GM12878 (cell line): Measurements from ENCODE around the gene DDX5. TPM values are rescaled to one million over a fixed set of nuclear protein-coding genes. Genes with fewer than 3 reads are reported as not detected.

Source experiments
- ATAC-seq: fragments of 200-7000 bp; cut with Tn5 transposase; 3 replicates; pipeline ENCODE4 v1.9.1; 2020; ENCODE audit warnings: mild to moderate bottlenecking, moderate library complexity
- Bru-seq: library from RNA; stranded (reverse); fragments of 400-500 nt; gene quantifications from one replicate; lab custom pipeline; 2021; lab: Mats Ljungman, UMichigan
- BruChase-seq, 2 experiments: library from RNA; stranded (reverse); fragments of 400-500 nt; gene quantifications; one replicate each; lab custom pipeline; 2021; lab: Mats Ljungman, UMichigan
- BruUV-seq: library from RNA; stranded (reverse); fragments of 400-500 nt; replicated peaks from 2 replicates; lab custom pipeline; 2021; lab: Mats Ljungman, UMichigan
- CTCF ChIA-PET: fragments of 300-600 bp; sonication (Branson Sonifier 250); formaldehyde crosslinking; extraction: SDS; loops from one replicate; lab custom pipeline; 2021; ENCODE audit warnings: inconsistent platforms; lab: Yijun Ruan, JAX
- POLR2A ChIA-PET: fragments of 350-600 bp; formaldehyde crosslinking; extraction: SDS; loops from one replicate; lab custom pipeline; 2021; ENCODE audit warnings: inconsistent platforms; lab: Charles Lee
- RAD21 ChIA-PET: fragments of 300-600 bp; sonication (Branson Sonifier 250); formaldehyde crosslinking; loops from one replicate; lab custom pipeline; 2023; ENCODE audit warnings: antibody characterized with exemption; ENCODE audit not compliant: unreplicated experiment; lab: Charles Lee
- SMC1A ChIA-PET: fragments of 300-600 bp; sonication (Branson Sonifier 250); formaldehyde crosslinking; loops from one replicate; lab custom pipeline; 2023; ENCODE audit not compliant: unreplicated experiment, uncharacterized antibody; lab: Charles Lee
- DNase-seq: peaks from one replicate; pipeline ENCODE4 v3.0.0-alpha.2; 2011; ENCODE audit warnings: low read depth, low spot score
- FAIRE-seq: peaks from 3 replicates; lab custom pipeline; 2011; peaks lifted over from hg19 to GRCh38; lab: Jason Lieb, UNC
- H2AFZ ChIP-seq: 2 replicates; pipeline ENCODE4 v1.6.0; 2011; ENCODE audit warnings: low read depth, low read length, control low read depth; ENCODE audit not compliant: control insufficient read depth
- H3K27ac ChIP-seq: 2 replicates; pipeline ENCODE4 v1.5.1; 2011; ENCODE audit warnings: control low read depth; ENCODE audit not compliant: control insufficient read depth, insufficient read depth
- H3K27me3 ChIP-seq, 2 experiments: replicated peaks in 1 of 2; 2 replicates each; pipeline versions ENCODE4 v1.6.0 to v1.6.1; 2011; ENCODE audit warnings: low read length in 1 of 2; ENCODE audit not compliant: control insufficient read depth in 2 of 2, insufficient read depth in 2 of 2
- H3K36me3 ChIP-seq, 2 experiments: 2 replicates each; pipeline ENCODE4 v1.5.1; 2011; ENCODE audit warnings: low read length in 1 of 2; ENCODE audit not compliant: control insufficient read depth in 2 of 2, insufficient read depth in 2 of 2
- H3K4me1 ChIP-seq: 2 replicates; pipeline ENCODE4 v1.6.1; 2011; ENCODE audit warnings: mild to moderate bottlenecking, low read length, moderate library complexity, mixed read lengths; ENCODE audit not compliant: control insufficient read depth, insufficient read depth
- H3K4me2 ChIP-seq: 2 replicates; pipeline ENCODE4 v1.6.0; 2011; ENCODE audit warnings: control low read depth; ENCODE audit not compliant: control insufficient read depth, insufficient read depth
- H3K4me3 ChIP-seq: fragments of 200-600 bp; sonication (generic); 2 replicates; pipeline ENCODE4 v1.5.1; 2016
- H3K79me2 ChIP-seq: 2 replicates; pipeline ENCODE4 v1.6.0; 2011; ENCODE audit warnings: low read length; ENCODE audit not compliant: control insufficient read depth, insufficient read depth
- H3K9ac ChIP-seq: 2 replicates; pipeline ENCODE4 v1.8.0; 2011; ENCODE audit warnings: low read length, control low read depth, mixed read lengths; ENCODE audit not compliant: control insufficient read depth, insufficient read depth
- H3K9me3 ChIP-seq: replicated peaks from 3 replicates; pipeline ENCODE4 v1.5.1; 2011; ENCODE audit warnings: mild to moderate bottlenecking, low read length; ENCODE audit not compliant: control insufficient read depth, insufficient read depth
- H4K20me1 ChIP-seq: 2 replicates; pipeline ENCODE4 v1.6.0; 2011; ENCODE audit not compliant: control insufficient read depth, insufficient read depth
- BACH1 ChIP-seq: fragments of 450-650 bp; IDR thresholded peaks from 2 replicates; pipeline ENCODE4 v1.6.1; 2017; ENCODE audit warnings: mild to moderate bottlenecking, borderline replicate concordance
- BCL11A ChIP-seq: IDR thresholded peaks from 2 replicates; pipeline ENCODE4 v1.6.1; 2011; ENCODE audit warnings: low read depth, low read length
- BRCA1 ChIP-seq: IDR thresholded peaks from 2 replicates; pipeline ENCODE4 v1.6.1; 2011; ENCODE audit warnings: low read depth, low read length, improper control_type of control experiment
- CREB1 ChIP-seq: IDR thresholded peaks from 2 replicates; pipeline ENCODE4 v1.6.1; 2012; ENCODE audit warnings: low read depth, mild to moderate bottlenecking, inconsistent platforms
- DPF2 ChIP-seq: fragments of 450-650 bp; IDR thresholded peaks from 2 replicates; pipeline ENCODE4 v1.6.1; 2017; ENCODE audit warnings: mild to moderate bottlenecking
- FOXK2 ChIP-seq: fragments of 450-650 bp; IDR thresholded peaks from 2 replicates; pipeline ENCODE4 v1.6.1; 2017; ENCODE audit warnings: mild to moderate bottlenecking, moderate library complexity
- GABPA ChIP-seq: IDR thresholded peaks from 2 replicates; pipeline ENCODE4 v1.6.1; 2014; ENCODE audit warnings: antibody characterized with exemption, low read depth, mild to moderate bottlenecking, inconsistent platforms
- HDGF ChIP-seq: fragments of 450-650 bp; IDR thresholded peaks from 2 replicates; pipeline ENCODE4 v1.6.1; 2016; ENCODE audit warnings: antibody characterized with exemption
- KAT2A ChIP-seq: conservative IDR thresholded peaks from 2 replicates; pipeline ENCODE4 v1.6.1; 2011; ENCODE audit warnings: low read depth, low read length; ENCODE audit not compliant: control insufficient read depth
- LARP7 ChIP-seq: fragments of 450-650 bp; IDR thresholded peaks from 2 replicates; pipeline ENCODE4 v1.6.1; 2017; ENCODE audit warnings: mild to moderate bottlenecking
- MTA3 ChIP-seq: IDR thresholded peaks from 2 replicates; pipeline ENCODE4 v1.6.1; 2012; ENCODE audit warnings: low read length, inconsistent platforms, borderline replicate concordance
- NR2C1 ChIP-seq: fragments of 450-650 bp; IDR thresholded peaks from 2 replicates; pipeline ENCODE4 v1.6.1; 2017; ENCODE audit warnings: antibody characterized with exemption, mild to moderate bottlenecking, moderate library complexity
- POLR2AphosphoS2 ChIP-seq: IDR thresholded peaks from 2 replicates; pipeline ENCODE4 v1.6.1; 2011; ENCODE audit warnings: low read depth, mild to moderate bottlenecking, low read length, improper control_type of control experiment, moderate library complexity
- RELA ChIP-seq: fragments of 450-650 bp; IDR thresholded peaks from 2 replicates; pipeline ENCODE4 v1.8.0; 2014; ENCODE audit warnings: borderline replicate concordance; ENCODE audit not compliant: partially characterized antibody
- SMAD1 ChIP-seq: fragments of 450-650 bp; IDR thresholded peaks from 2 replicates; pipeline ENCODE4 v1.6.1; 2018; ENCODE audit warnings: mild to moderate bottlenecking, low read depth; ENCODE audit not compliant: partially characterized antibody
- SP1 ChIP-seq: IDR thresholded peaks from one replicate; pipeline ENCODE4 v1.6.1; 2011; ENCODE audit warnings: low read depth, low read length
- WRNIP1 ChIP-seq: IDR thresholded peaks from 2 replicates; pipeline ENCODE4 v1.6.1; 2011; ENCODE audit warnings: low read depth, low read length, improper control_type of control experiment, borderline replicate concordance
- ZNF207 ChIP-seq: fragments of 450-650 bp; IDR thresholded peaks from 2 replicates; pipeline ENCODE4 v1.6.1; 2014; ENCODE audit warnings: antibody characterized with exemption, mild to moderate bottlenecking, borderline replicate concordance
- WGBS: methylation state at CpG from one replicate; pipeline ENCODE4 v1.1.6; 2016; ENCODE audit warnings: low lambda C conversion rate; ENCODE audit not compliant: insufficient replicate concordance, insufficient coverage; ENCODE audit errors: missing lambda C conversion rate; 5-methylcytosine and 5-hydroxymethylcytosine counted together
- in situ Hi-C: fragments of 300-500 bp; cut with MboI; formaldehyde crosslinking; loops from 9 replicates; pipeline ENCODE4 v1.14.3; 2018; ENCODE audit warnings: mixed read lengths
- intact Hi-C: fragments of 100-400 bp; cut with micrococcal nuclease; formaldehyde crosslinking; loops from one replicate; pipeline ENCODE4 v1.14.2; 2022; ENCODE audit not compliant: unreplicated experiment
- long read RNA-seq, 2 experiments: library from polyadenylated mRNA; unstranded; transcript quantifications; one replicate each; pipeline ENCODE4 v2.0.0, GENCODE V29; 2019 to 2020
- polyA minus RNA-seq, 3 experiments: library from RNA; depleted of rRNA, polyadenylated mRNA; stranded (reverse); fragments of >200 nt; gene quantifications; 2 replicates each; pipeline ENCODE4 v1.2.3, GENCODE V29; 2011
- polyA plus RNA-seq, 11 experiments: library from polyadenylated mRNA; depleted of rRNA in 4 of 11; unstranded in 6 of 11; stranded (reverse) in 5 of 11; fragments of >200 nt; fragmentation: Nextera tagmentation in 4 of 11; fragmentation: Illumina TruSeq in 1 of 11; extraction: Ambion mirVana in 4 of 11; extraction: Trizol in 1 of 11; gene quantifications; 1 replicate in 1 of 11; 2 replicates in 10 of 11; pipeline versions ENCODE4 v1.2.1 to v1.2.3, GENCODE V29; 2011 to 2016; ENCODE audit warnings: inconsistent platforms in 2 of 11, missing spikeins in 2 of 11, low read depth in 1 of 11
- total RNA-seq, 4 experiments: library from RNA; depleted of rRNA in 3 of 4; stranded (reverse); fragments of >200 nt in 3 of 4; fragmentation: Illumina TruSeq in 1 of 4; extraction: Trizol in 1 of 4; gene quantifications; 2 replicates each; pipeline versions ENCODE4 v1.2.1 to v1.2.3, GENCODE V29; 2013 to 2021
- TF ChIP-seq, protein P1 (sequence below): fragments of 150-350 bp; IDR thresholded peaks from 2 replicates; pipeline ENCODE4 v1.6.1; 2014; ENCODE audit warnings: mild to moderate bottlenecking, low read depth, low read length
- TF ChIP-seq, protein P2 (sequence below): IDR thresholded peaks from 2 replicates; pipeline ENCODE4 v1.6.1; 2011; ENCODE audit warnings: low read depth, mild to moderate bottlenecking, low read length, moderate library complexity, borderline replicate concordance; ENCODE audit errors: extremely low read depth

Gene DDX5
- total RNA-seq (2013; cell fraction: nucleolus; rRNA removed): 814 and 838 TPM in 2 replicates
- total RNA-seq (2014; rRNA removed) (257 and 299 TPM in 2 replicates), total RNA-seq (2014; rRNA removed; fragmentation: Illumina TruSeq; extraction: Trizol) (482 and 485 TPM in 2 replicates), total RNA-seq (2021) (713 and 715 TPM in 2 replicates), polyA plus RNA-seq (2011; rRNA removed) (766 and 1,007 TPM in 2 replicates), polyA plus RNA-seq (2014; fragmentation: Illumina TruSeq; extraction: Trizol) (689 and 910 TPM in 2 replicates), polyA plus RNA-seq (2014; fragmentation: Nextera tagmentation; extraction: Ambion mirVana) (100 to 1,000 TPM; 530 to 888 TPM), polyA plus RNA-seq (2014; rRNA removed) (1,062 and 1,423 TPM in 2 replicates), polyA plus RNA-seq (2016; fragmentation: Nextera tagmentation; extraction: Ambion mirVana) (100 to 1,000 TPM; 723 to 740 TPM), polyA minus RNA-seq (2011; rRNA and poly(A)+ RNA removed) (294 and 317 TPM in 2 replicates), Bru-seq, nascent RNA (percentile 100 among the genes with signal in this experiment), BruChase-seq, experiment 1, labeled RNA remaining after a 6-hour chase (percentile 100 among the genes with signal in this experiment), BruChase-seq, experiment 2, labeled RNA remaining after a 2-hour chase (percentile 100 among the genes with signal in this experiment)
- polyA plus RNA-seq (2011; ENCODE audit: low read depth): 329 TPM
- 509 and 785 TPM in 2 replicates for polyA plus RNA-seq (2011; cell fraction: cytosol; rRNA removed)
- 2,281 and 3,127 TPM in 2 replicates for polyA plus RNA-seq (2011; cell fraction: nucleus; rRNA removed)
- 326 and 388 TPM in 2 replicates for polyA plus RNA-seq (2012)
- polyA minus RNA-seq (2011; cell fraction: cytosol; rRNA and poly(A)+ RNA removed): 228 and 246 TPM in 2 replicates
- polyA minus RNA-seq (2011; cell fraction: nucleus; rRNA and poly(A)+ RNA removed): 742 and 1,263 TPM in 2 replicates
- long read RNA-seq, experiment 1, transcript DDX5-201 (13 exons, 2,554 nt): major isoform, 586 of 695 reads
- long read RNA-seq, experiment 1, transcript DDX5-215 (12 exons, 3,558 nt): minor isoform, 9 of 695 reads
- long read RNA-seq, experiment 1, partial matches to known transcripts: 28 of 695 reads
- long read RNA-seq, experiment 1, other reads (novel, unspliced or antisense): 70 of 695 reads
- long read RNA-seq, experiment 2, transcript DDX5-201 (13 exons, 2,554 nt): major isoform, 6,490 of 7,253 reads
- long read RNA-seq, experiment 2, transcript DDX5-215 (12 exons, 3,558 nt): minor isoform, 107 of 7,253 reads
- long read RNA-seq, experiment 2, partial matches to known transcripts: 287 of 7,253 reads
- long read RNA-seq, experiment 2, other reads (novel, unspliced or antisense): 364 of 7,253 reads

DNA sequence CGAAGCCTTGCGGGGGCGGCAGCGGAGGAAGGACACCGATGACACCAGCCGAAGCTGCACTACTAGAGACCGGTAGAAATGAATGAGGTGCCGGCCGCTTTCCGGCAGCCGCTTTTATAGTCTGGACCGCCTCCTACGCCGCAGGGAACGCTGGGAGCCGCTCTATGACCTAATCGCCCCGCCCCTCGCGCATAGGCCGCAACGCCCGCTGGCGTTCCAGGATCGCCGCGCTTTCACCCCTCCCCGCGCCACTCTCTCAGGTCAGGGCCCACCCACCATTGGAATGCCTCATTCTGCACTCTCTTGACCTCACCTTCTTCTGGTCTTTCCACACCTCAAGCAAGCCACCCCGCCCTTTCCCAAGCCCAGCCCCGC lies at the start of gene DDX5:
TSS of gene DDX5 (minus strand) at position 89 of the 375 bp plus-strand sequence. CDS start 170 bp downstream, outside the sequence.
- ChIA-PET SMC1A (interaction anchor here (0.8 to 2.9 kb wide), 12 partner anchors 9 to 188 kb away, joined by 3 to 25 read pairs (median 4); partner anchors contain the start of gene POLG2), CTCF (interaction anchor here (0.7 to 6.8 kb wide), 5 partner anchors 8 to 128 kb away, joined by 3 to 89 read pairs (median 4); partner anchors contain the start of gene POLG2), RAD21 (interaction anchor here (0.6 to 2.6 kb wide), 9 partner anchors 8 to 143 kb away, joined by 3 to 11 read pairs (median 4); partner anchors contain the start of gene POLG2), POLR2A (interaction anchor here (0.6 to 3.0 kb wide), 10 partner anchors 10 to 884 kb away, joined by 3 to 64 read pairs (median 3); partner anchors contain the start of genes MAP3K3 and POLG2)
- Histone ChIP-seq H3K27ac (peak within 1 kb of the TSS; percentile 100), H3K9ac (peak within 1 kb of the TSS; percentile 100), H3K36me3 (peaks cover 5 to 36% of the 10 kb centered on the region in 2 experiments), H3K4me3 (peak within 1 kb of the TSS; percentile 100), H3K4me1 (peaks cover 7% of the 10 kb centered on the region; the same call in 1 of the 2 replicates), H2AFZ (peak within 1 kb of the TSS; percentile 86), H3K79me2 (peaks cover 78% of the 10 kb centered on the region), H4K20me1 (peaks cover 9% of the 10 kb centered on the region), H3K27me3 (no peaks in the 10 kb centered on the region), H3K4me2 (peak within 1 kb of the TSS; percentile 66), H3K9me3 (no peaks in the 10 kb centered on the region)
- ATAC-seq: peak; percentile 73
- BruUV-seq: no TSS peak
- in situ Hi-C loops (loop anchor here (10.0 kb wide), 2 partner anchors 139 to 661 kb away; partner anchors contain the start of gene SMARCD2), intact Hi-C loops (loop anchor here (2.0 kb wide), 1 partner anchor 143 kb away; no protein-coding TSS in a partner anchor)
- FAIRE-seq: peak; percentile 90
- WGBS: 3% methylated on average over 31 of the region's 31 CpGs
- DNase-seq: no peak
- 0 out of 2 replicates have a peak, but pooled peaks have one; percentile 9 for TF ChIP-seq BCL11A
- TF ChIP-seq WRNIP1: no peak
- TF ChIP-seq LARP7: no peak; the same call in 1 of the 2 replicates
- peak; percentile 98 for TF ChIP-seq POLR2AphosphoS2
- TF ChIP-seq, protein P1, sequence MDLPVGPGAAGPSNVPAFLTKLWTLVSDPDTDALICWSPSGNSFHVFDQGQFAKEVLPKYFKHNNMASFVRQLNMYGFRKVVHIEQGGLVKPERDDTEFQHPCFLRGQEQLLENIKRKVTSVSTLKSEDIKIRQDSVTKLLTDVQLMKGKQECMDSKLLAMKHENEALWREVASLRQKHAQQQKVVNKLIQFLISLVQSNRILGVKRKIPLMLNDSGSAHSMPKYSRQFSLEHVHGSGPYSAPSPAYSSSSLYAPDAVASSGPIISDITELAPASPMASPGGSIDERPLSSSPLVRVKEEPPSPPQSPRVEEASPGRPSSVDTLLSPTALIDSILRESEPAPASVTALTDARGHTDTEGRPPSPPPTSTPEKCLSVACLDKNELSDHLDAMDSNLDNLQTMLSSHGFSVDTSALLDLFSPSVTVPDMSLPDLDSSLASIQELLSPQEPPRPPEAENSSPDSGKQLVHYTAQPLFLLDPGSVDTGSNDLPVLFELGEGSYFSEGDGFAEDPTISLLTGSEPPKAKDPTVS: no peak
- TF ChIP-seq BRCA1: no peak
- peak; percentile 83 for TF ChIP-seq NR2C1
- peak; percentile 72 for TF ChIP-seq SP1
- no peak for TF ChIP-seq GABPA
- peak; percentile 83 for TF ChIP-seq CREB1
- TF ChIP-seq BACH1: peak; percentile 90
- no peak for TF ChIP-seq ZNF207
- peak; percentile 97 for TF ChIP-seq HDGF
- no peak for TF ChIP-seq DPF2
- peak; percentile 92 for TF ChIP-seq SMAD1
- TF ChIP-seq RELA: peak; percentile 70
- no peak for TF ChIP-seq KAT2A
- no peak for TF ChIP-seq MTA3
- TF ChIP-seq, protein P2, sequence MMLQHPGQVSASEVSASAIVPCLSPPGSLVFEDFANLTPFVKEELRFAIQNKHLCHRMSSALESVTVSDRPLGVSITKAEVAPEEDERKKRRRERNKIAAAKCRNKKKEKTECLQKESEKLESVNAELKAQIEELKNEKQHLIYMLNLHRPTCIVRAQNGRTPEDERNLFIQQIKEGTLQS: no peak
- no peak for TF ChIP-seq FOXK2
